GM13976 (cell line): Measurements from ENCODE around the gene ZNF500.

Source experiments
- DNase-seq: peaks from one replicate; pipeline ENCODE4 v3.0.0; 2012; ENCODE audit warnings: low spot score
- in situ Hi-C: fragments of 300-500 bp; cut with MboI; formaldehyde crosslinking; loops from one replicate; pipeline ENCODE4 v1.12.0; 2022; ENCODE audit warnings: low sequenced_read_pairs, mixed read lengths, inconsistent platforms; ENCODE audit not compliant: unreplicated experiment
- TF ChIP-seq, protein P1 (sequence below): IDR thresholded peaks from 2 replicates; pipeline ENCODE4 v1.5.1; 2012; ENCODE audit warnings: borderline replicate concordance, mild to moderate bottlenecking; ENCODE audit not compliant: insufficient read depth; ENCODE audit errors: extremely low read depth, missing control alignments, control extremely low read depth

ZNF500 gene

DNA sequence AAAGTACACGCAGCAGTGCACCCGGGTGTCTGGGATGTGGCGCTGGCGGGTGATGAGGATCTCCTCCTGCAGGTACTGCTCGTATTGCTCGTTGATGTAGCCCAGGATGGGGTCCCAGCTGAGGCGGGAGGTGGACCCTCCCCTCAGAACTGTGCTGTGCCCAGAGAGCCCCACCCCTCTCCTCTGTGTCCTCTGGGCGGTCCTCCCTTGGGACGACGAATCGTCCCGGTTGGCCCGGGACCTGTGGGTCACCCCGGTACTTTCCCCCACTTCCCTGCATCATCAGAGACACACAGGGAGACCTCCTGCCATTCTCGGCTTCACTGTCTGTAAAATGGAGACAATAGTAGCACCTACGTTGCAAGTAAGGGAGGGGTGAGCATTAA, 17.0 kb upstream of the ZNF500 start:
- in situ Hi-C loops: no loop called here
- DNase-seq: no peak
- TF ChIP-seq, protein P1, sequence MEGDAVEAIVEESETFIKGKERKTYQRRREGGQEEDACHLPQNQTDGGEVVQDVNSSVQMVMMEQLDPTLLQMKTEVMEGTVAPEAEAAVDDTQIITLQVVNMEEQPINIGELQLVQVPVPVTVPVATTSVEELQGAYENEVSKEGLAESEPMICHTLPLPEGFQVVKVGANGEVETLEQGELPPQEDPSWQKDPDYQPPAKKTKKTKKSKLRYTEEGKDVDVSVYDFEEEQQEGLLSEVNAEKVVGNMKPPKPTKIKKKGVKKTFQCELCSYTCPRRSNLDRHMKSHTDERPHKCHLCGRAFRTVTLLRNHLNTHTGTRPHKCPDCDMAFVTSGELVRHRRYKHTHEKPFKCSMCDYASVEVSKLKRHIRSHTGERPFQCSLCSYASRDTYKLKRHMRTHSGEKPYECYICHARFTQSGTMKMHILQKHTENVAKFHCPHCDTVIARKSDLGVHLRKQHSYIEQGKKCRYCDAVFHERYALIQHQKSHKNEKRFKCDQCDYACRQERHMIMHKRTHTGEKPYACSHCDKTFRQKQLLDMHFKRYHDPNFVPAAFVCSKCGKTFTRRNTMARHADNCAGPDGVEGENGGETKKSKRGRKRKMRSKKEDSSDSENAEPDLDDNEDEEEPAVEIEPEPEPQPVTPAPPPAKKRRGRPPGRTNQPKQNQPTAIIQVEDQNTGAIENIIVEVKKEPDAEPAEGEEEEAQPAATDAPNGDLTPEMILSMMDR: no peak

DNA sequence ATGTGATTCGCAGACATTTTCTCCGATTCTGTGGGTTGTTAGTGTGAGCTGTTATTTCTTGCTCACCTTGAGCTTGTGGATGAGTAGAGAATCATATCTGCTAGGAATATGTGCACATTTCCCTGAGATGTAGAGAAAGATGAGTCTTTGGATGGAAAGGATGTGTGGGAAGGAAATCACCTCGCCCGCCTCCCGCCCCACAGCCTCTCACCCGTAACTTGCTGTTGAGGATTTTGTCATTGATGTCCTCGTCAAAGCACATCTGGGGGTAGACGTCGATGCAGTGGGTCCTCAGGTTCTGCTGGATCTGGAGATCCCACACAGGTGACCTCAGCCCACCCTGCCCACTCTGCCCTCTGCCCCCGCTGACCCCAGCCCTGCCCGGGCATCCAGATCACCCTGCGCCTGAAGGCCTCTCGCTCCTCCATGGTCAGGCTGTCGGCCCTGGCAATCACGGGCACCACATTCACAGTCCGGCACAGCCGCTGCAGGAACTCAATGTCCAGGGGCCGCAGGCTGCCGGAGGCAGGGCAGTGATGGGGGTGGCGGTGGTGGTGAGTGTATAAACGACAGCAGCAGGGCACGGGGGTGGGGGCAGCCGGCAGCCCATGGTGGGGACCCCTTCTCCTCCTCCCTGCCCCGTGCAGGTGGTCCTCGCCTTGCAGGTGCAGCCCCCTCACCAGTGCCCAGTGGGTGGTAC, 16.4 kb upstream of the ZNF500 start:
- in situ Hi-C loops: no loop called here
- no peak for DNase-seq
- TF ChIP-seq, protein P1: no peak

- no peak for DNase-seq
- TF ChIP-seq, protein P1: no peak
- in situ Hi-C loops: no loop called here
Observed at GRCh38 chr16:4780235-4780634, 13.3 kb upstream of the ZNF500 start.

- in situ Hi-C loops: no loop called here
- TF ChIP-seq, protein P1: no peak
- no peak for DNase-seq
Observed at GRCh38 chr16:4778050-4778392, 11.1 kb upstream of the ZNF500 start.

GRCh38 chr16:4777339-4778049, 10.5 kb upstream of the ZNF500 start:
- TF ChIP-seq, protein P1: no peak
- in situ Hi-C loops: no loop called here
- DNase-seq: no peak

DNA sequence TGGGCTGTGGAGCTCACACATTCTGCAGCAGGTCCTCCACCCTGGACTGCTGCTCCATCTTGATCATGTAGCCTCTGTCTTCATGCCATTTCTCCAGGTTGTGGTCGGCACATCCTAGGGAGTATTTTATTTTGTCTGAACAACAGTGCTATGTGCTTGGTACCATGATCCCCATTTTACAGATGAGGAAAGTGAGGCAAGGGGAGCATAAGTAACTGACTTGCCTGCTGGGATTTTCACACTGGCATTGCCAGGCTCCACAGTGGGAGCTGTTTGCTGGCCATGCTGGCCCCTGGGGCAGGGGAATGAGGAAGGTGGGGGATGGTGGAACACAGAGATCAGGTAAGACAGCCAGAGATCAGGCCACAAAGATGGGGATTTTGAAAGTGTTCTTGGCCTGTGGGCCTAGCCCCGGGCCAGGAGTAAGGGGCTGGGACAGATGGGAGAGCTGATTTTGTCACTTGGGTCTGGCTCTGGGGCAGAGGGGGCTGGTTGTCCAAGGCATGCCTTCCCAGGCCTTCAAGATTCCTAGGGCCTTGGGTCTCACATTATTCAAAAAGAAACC, 9.3 kb upstream of the ZNF500 start:
- TF ChIP-seq, protein P1: no peak
- DNase-seq: no peak
- in situ Hi-C loops: no loop called here
